GM12878 (cell line): ENCODE measurements around the gene CAV1. TPM values are rescaled to one million over a fixed set of nuclear protein-coding genes. Genes with fewer than 3 reads are reported as not detected.

Experiments
- BHLHE40 ChIP-seq, 2 experiments: fragments of 450-650 bp in 1 of 2; IDR thresholded peaks; 2 replicates each; pipeline ENCODE4 v1.6.1; 2011 to 2017; ENCODE audit warnings: low read depth in 2 of 2, borderline replicate concordance in 1 of 2, improper control_type of control experiment in 1 of 2, low read length in 1 of 2, mild to moderate bottlenecking in 1 of 2
- CBFB ChIP-seq: IDR thresholded peaks from 2 replicates; pipeline ENCODE4 v1.6.1; 2016; ENCODE audit warnings: antibody characterized with exemption, low read depth
- CREB1 ChIP-seq: IDR thresholded peaks from 2 replicates; pipeline ENCODE4 v1.6.1; 2012; ENCODE audit warnings: low read depth, mild to moderate bottlenecking, inconsistent platforms
- EGR1 ChIP-seq, 2 experiments: IDR thresholded peaks; 1 replicate in 1 of 2; 2 replicates in 1 of 2; pipeline ENCODE4 v1.6.1; 2011 to 2012; ENCODE audit warnings: low read depth in 2 of 2, low read length in 2 of 2, borderline replicate concordance in 1 of 2, mild to moderate bottlenecking in 1 of 2, moderate library complexity in 1 of 2
- JUND ChIP-seq: IDR thresholded peaks from 2 replicates; pipeline ENCODE4 v1.6.1; 2012; ENCODE audit warnings: low read depth, mild to moderate bottlenecking, low read length, improper control_type of control experiment, moderate library complexity
- NBN ChIP-seq: fragments of 450-650 bp; IDR thresholded peaks from 2 replicates; pipeline ENCODE4 v1.6.1; 2016
- NR2F1 ChIP-seq: fragments of 450-650 bp; conservative IDR thresholded peaks from 2 replicates; pipeline ENCODE4 v1.6.1; 2017; ENCODE audit warnings: mild to moderate bottlenecking
- POLR2AphosphoS5 ChIP-seq: IDR thresholded peaks from 2 replicates; pipeline ENCODE4 v1.6.1; 2011; ENCODE audit warnings: mild to moderate bottlenecking, low read length, inconsistent platforms
- SMARCA5 ChIP-seq: fragments of 450-650 bp; IDR thresholded peaks from 2 replicates; pipeline ENCODE4 v1.6.1; 2017; ENCODE audit warnings: mild to moderate bottlenecking
- SREBF2 ChIP-seq: IDR thresholded peaks from 2 replicates; pipeline ENCODE4 v1.6.1; 2012; ENCODE audit warnings: mild to moderate bottlenecking, low read length
- STAT1 ChIP-seq: fragments of 450-650 bp; conservative IDR thresholded peaks from 2 replicates; pipeline ENCODE4 v1.6.1; 2014; ENCODE audit warnings: antibody characterized with exemption, mild to moderate bottlenecking
- STAT3 ChIP-seq: IDR thresholded peaks from 2 replicates; pipeline ENCODE4 v1.6.1; 2011; ENCODE audit warnings: low read depth, low read length, improper control_type of control experiment
- polyA plus RNA-seq, 11 experiments: library from polyadenylated mRNA; depleted of rRNA in 4 of 11; unstranded in 6 of 11; stranded (reverse) in 5 of 11; fragments of >200 nt; fragmentation: Nextera tagmentation in 4 of 11; fragmentation: Illumina TruSeq in 1 of 11; extraction: Ambion mirVana in 4 of 11; extraction: Trizol in 1 of 11; gene quantifications; 1 replicate in 1 of 11; 2 replicates in 10 of 11; pipeline versions ENCODE4 v1.2.1 to v1.2.3, GENCODE V29; 2011 to 2016; ENCODE audit warnings: inconsistent platforms in 2 of 11, missing spikeins in 2 of 11, low read depth in 1 of 11
- total RNA-seq, 4 experiments: library from RNA; depleted of rRNA in 3 of 4; stranded (reverse); fragments of >200 nt in 3 of 4; fragmentation: Illumina TruSeq in 1 of 4; extraction: Trizol in 1 of 4; gene quantifications; 2 replicates each; pipeline versions ENCODE4 v1.2.1 to v1.2.3, GENCODE V29; 2013 to 2021
- TF ChIP-seq, protein P1 (sequence below): fragments of 450-650 bp; IDR thresholded peaks from 2 replicates; pipeline ENCODE4 v1.6.1; 2018; ENCODE audit warnings: borderline replicate concordance, mild to moderate bottlenecking; ENCODE audit not compliant: partially characterized antibody
- TF ChIP-seq, protein P2 (sequence below): IDR thresholded peaks from 2 replicates; pipeline ENCODE4 v1.6.1; 2012; ENCODE audit warnings: improper control_type of control experiment, low read depth, low read length; ENCODE audit not compliant: insufficient replicate concordance
- TF ChIP-seq, protein P3 (sequence below): fragments of 150-350 bp; IDR thresholded peaks from 2 replicates; pipeline ENCODE4 v1.6.1; 2014; ENCODE audit warnings: mild to moderate bottlenecking, low read depth, low read length
- TF ChIP-seq, protein P4 (sequence below): fragments of 450-650 bp; IDR thresholded peaks from 2 replicates; pipeline ENCODE4 v1.6.1; 2017; ENCODE audit warnings: mild to moderate bottlenecking

Gene CAV1
- total and polyA plus RNA-seq, 10 of the 15 experiments (the other 5 are each of a cell fraction or from before 2014, with no cell fraction given), result 0.45 to 26.5 (median 2.0) TPM

DNA sequence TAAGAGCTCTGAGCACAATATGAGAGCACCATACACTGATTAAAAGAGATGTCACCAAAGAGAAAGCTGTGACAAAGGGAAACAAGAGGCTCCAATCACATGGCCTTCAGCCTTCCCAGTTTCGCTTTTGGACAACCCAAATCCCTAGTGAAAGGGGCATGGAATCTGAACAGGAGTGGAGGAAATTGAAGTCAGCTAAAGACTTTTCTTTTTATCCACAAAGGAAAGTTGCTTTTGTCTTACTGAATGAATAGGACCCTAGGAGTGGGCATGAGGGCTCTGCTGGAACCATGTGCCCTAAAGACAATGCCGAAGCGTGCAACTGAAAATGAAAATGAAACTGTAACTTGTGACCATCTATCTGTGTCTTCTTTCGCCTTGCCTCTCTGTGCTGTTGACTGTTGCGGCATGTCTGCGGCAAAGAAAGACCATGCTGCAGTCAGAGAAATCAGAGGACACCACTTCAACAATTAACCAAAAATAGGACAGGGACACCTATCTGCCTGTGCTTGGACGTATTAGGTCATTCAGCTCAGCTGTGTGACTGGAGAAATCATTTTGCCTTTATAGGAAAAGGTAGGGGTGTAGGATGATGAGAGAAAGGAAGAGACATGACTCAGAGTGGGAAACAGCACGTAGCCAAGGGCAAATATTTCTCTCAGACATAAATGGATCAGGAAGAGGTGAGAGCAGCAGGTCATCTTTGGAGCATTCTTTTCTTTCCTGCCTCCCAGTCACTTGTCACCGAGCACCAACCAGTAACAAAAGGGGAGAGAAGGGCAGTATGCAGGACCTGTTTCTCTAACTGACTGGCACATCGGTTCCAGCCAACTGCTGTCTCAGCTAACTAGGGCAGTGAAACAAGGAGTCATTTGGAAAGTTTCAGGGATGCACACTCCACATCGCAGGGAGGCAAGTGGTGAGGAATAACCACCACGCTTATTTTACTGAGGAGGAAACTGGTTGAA is 13.0 kb upstream of the CAV1 start (continued):
- TF ChIP-seq STAT3 (no peak; the same call in 1 of the 2 replicates), SREBF2 (no peak), STAT1 (no peak), JUND (no peak), CBFB (no peak), NBN (no peak), POLR2AphosphoS5 (peak; percentile 43; the same call in 1 of the 2 replicates), BHLHE40 (IDR thresholded peaks at IDR 0.05; ENCODE audit: borderline replicate concordance in 1 of 2, low read depth in 2 of 2, low read length in 1 of 2) (peak; percentile 38 to 63; a peak in 2 of 4 replicates), NR2F1 (no peak), CREB1 (no peak), SMARCA5 (no peak), EGR1 (IDR thresholded peaks at IDR 0.05; ENCODE audit: borderline replicate concordance in 1 of 2, low read depth in 2 of 2, low read length in 2 of 2) (no peak)
- TF ChIP-seq, protein P1, sequence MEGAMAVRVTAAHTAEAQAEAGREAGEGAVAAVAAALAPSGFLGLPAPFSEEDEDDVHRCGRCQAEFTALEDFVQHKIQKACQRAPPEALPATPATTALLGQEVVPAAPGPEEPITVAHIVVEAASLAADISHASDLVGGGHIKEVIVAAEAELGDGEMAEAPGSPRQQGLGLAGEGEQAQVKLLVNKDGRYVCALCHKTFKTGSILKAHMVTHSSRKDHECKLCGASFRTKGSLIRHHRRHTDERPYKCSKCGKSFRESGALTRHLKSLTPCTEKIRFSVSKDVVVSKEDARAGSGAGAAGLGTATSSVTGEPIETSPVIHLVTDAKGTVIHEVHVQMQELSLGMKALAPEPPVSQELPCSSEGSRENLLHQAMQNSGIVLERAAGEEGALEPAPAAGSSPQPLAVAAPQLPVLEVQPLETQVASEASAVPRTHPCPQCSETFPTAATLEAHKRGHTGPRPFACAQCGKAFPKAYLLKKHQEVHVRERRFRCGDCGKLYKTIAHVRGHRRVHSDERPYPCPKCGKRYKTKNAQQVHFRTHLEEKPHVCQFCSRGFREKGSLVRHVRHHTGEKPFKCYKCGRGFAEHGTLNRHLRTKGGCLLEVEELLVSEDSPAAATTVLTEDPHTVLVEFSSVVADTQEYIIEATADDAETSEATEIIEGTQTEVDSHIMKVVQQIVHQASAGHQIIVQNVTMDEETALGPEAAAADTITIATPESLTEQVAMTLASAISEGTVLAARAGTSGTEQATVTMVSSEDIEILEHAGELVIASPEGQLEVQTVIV, result no peak
- TF ChIP-seq, protein P2, sequence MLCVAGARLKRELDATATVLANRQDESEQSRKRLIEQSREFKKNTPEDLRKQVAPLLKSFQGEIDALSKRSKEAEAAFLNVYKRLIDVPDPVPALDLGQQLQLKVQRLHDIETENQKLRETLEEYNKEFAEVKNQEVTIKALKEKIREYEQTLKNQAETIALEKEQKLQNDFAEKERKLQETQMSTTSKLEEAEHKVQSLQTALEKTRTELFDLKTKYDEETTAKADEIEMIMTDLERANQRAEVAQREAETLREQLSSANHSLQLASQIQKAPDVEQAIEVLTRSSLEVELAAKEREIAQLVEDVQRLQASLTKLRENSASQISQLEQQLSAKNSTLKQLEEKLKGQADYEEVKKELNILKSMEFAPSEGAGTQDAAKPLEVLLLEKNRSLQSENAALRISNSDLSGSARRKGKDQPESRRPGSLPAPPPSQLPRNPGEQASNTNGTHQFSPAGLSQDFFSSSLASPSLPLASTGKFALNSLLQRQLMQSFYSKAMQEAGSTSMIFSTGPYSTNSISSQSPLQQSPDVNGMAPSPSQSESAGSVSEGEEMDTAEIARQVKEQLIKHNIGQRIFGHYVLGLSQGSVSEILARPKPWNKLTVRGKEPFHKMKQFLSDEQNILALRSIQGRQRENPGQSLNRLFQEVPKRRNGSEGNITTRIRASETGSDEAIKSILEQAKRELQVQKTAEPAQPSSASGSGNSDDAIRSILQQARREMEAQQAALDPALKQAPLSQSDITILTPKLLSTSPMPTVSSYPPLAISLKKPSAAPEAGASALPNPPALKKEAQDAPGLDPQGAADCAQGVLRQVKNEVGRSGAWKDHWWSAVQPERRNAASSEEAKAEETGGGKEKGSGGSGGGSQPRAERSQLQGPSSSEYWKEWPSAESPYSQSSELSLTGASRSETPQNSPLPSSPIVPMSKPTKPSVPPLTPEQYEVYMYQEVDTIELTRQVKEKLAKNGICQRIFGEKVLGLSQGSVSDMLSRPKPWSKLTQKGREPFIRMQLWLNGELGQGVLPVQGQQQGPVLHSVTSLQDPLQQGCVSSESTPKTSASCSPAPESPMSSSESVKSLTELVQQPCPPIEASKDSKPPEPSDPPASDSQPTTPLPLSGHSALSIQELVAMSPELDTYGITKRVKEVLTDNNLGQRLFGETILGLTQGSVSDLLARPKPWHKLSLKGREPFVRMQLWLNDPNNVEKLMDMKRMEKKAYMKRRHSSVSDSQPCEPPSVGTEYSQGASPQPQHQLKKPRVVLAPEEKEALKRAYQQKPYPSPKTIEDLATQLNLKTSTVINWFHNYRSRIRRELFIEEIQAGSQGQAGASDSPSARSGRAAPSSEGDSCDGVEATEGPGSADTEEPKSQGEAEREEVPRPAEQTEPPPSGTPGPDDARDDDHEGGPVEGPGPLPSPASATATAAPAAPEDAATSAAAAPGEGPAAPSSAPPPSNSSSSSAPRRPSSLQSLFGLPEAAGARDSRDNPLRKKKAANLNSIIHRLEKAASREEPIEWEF, result no peak
- TF ChIP-seq, protein P3, sequence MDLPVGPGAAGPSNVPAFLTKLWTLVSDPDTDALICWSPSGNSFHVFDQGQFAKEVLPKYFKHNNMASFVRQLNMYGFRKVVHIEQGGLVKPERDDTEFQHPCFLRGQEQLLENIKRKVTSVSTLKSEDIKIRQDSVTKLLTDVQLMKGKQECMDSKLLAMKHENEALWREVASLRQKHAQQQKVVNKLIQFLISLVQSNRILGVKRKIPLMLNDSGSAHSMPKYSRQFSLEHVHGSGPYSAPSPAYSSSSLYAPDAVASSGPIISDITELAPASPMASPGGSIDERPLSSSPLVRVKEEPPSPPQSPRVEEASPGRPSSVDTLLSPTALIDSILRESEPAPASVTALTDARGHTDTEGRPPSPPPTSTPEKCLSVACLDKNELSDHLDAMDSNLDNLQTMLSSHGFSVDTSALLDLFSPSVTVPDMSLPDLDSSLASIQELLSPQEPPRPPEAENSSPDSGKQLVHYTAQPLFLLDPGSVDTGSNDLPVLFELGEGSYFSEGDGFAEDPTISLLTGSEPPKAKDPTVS, result no peak
- TF ChIP-seq, protein P4, sequence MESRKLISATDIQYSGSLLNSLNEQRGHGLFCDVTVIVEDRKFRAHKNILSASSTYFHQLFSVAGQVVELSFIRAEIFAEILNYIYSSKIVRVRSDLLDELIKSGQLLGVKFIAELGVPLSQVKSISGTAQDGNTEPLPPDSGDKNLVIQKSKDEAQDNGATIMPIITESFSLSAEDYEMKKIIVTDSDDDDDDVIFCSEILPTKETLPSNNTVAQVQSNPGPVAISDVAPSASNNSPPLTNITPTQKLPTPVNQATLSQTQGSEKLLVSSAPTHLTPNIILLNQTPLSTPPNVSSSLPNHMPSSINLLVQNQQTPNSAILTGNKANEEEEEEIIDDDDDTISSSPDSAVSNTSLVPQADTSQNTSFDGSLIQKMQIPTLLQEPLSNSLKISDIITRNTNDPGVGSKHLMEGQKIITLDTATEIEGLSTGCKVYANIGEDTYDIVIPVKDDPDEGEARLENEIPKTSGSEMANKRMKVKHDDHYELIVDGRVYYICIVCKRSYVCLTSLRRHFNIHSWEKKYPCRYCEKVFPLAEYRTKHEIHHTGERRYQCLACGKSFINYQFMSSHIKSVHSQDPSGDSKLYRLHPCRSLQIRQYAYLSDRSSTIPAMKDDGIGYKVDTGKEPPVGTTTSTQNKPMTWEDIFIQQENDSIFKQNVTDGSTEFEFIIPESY, result no peak
